HG02852 (cell line): ENCODE measurements around the gene NFIL3.
"Not testable (repeated sequence)": the region's sequence is repeated elsewhere in the genome, so short reads cannot be mapped to it uniquely, and the experiment has no call there.

ENCODE experiments used
- ATAC-seq: cut with Tn5 transposase; IDR thresholded peaks from one replicate; pipeline ENCODE4 v1.9.1; 2021; ENCODE audit warnings: mild to moderate bottlenecking, moderate library complexity; ENCODE audit not compliant: unreplicated experiment

NFIL3 gene

GRCh38 chr9:91423785-91424402, at the start of gene NFIL3:
NFIL3 (minus strand) TSS chr9:91423832; CDS start chr9:91410734, 13,098 bp downstream.
- peak; percentile 81 for ATAC-seq

- ATAC-seq, result not testable (repeated sequence)
These were observed 47.9 kb upstream of the NFIL3 start for GRCh38 chr9:91471524-91471923.

- no peak for ATAC-seq
These were observed 41.8 kb upstream of the NFIL3 start for GRCh38 chr9:91465420-91465819.

- no peak for ATAC-seq
These were observed 35.3 kb upstream of the NFIL3 start for GRCh38 chr9:91458906-91459305.

GRCh38 chr9:91452844-91453243, 29.2 kb upstream of the NFIL3 start:
- no peak for ATAC-seq

GRCh38 chr9:91451431-91452270, 28.0 kb upstream of the NFIL3 start:
- ATAC-seq, result no peak

- ATAC-seq, result no peak
These were observed 21.5 kb upstream of the NFIL3 start for GRCh38 chr9:91445135-91445534.

GRCh38 chr9:91443994-91444392, 20.4 kb upstream of the NFIL3 start:
- ATAC-seq, result no peak

GRCh38 chr9:91443321-91443993, 19.8 kb upstream of the NFIL3 start:
- no peak for ATAC-seq

GRCh38 chr9:91436841-91437240, 13.2 kb upstream of the NFIL3 start:
- no peak for ATAC-seq

- ATAC-seq, result no peak
These were observed 9.5 kb upstream of the NFIL3 start for GRCh38 chr9:91433180-91433579.

- ATAC-seq, result no peak
These were observed 7.9 kb upstream of the NFIL3 start for GRCh38 chr9:91431485-91431884.

- no peak for ATAC-seq
These were observed 5.9 kb upstream of the NFIL3 start for GRCh38 chr9:91429501-91429900.

- ATAC-seq, result no peak
These were observed 5.3 kb upstream of the NFIL3 start for GRCh38 chr9:91428927-91429351.

- no peak for ATAC-seq
These were observed 4.8 kb upstream of the NFIL3 start for GRCh38 chr9:91428436-91428835.

GRCh38 chr9:91427873-91428272, 4.2 kb upstream of the NFIL3 start:
- no peak for ATAC-seq

GRCh38 chr9:91426123-91426745, 2.6 kb upstream of the NFIL3 start:
- no peak for ATAC-seq

- ATAC-seq, result no peak
These were observed 1.6 kb upstream of the NFIL3 start for GRCh38 chr9:91425271-91425670.

GRCh38 chr9:91424403-91425176, 958 bp upstream of the NFIL3 start:
- ATAC-seq, result peak; percentile 23
